HG03060 (cell line): ENCODE results near the gene FOXA1.

ENCODE experiments used
- ATAC-seq: cut with Tn5 transposase; IDR thresholded peaks from one replicate; pipeline ENCODE4 v1.9.1; 2021; ENCODE audit warnings: low read depth, moderate number of reproducible peaks; ENCODE audit not compliant: unreplicated experiment

Gene FOXA1

GRCh38 chr14:37594971-37595808 lies at the start of gene FOXA1, which contains the start of gene TTC6:
FOXA1 (minus strand) TSS chr14:37595249; CDS start chr14:37594972, 277 bp downstream.
TTC6 (plus strand) TSS chr14:37595629; CDS start chr14:37622065, 26,436 bp downstream.
- ATAC-seq: no peak

GRCh38 chr14:37643701-37644100 lies 48.7 kb upstream of the FOXA1 start:
- no peak for ATAC-seq

- no peak for ATAC-seq
Measured at GRCh38 chr14:37642125-37642524, 47.1 kb upstream of the FOXA1 start.

- no peak for ATAC-seq
Measured at GRCh38 chr14:37641117-37641516, 46.1 kb upstream of the FOXA1 start.

GRCh38 chr14:37638599-37638998 lies 43.5 kb upstream of the FOXA1 start:
- ATAC-seq: no peak

GRCh38 chr14:37637341-37637740 lies 42.3 kb upstream of the FOXA1 start:
- no peak for ATAC-seq

- ATAC-seq: no peak
Measured at GRCh38 chr14:37625597-37626595, 30.8 kb upstream of the FOXA1 start.

GRCh38 chr14:37623971-37624370 lies 28.9 kb upstream of the FOXA1 start:
- no peak for ATAC-seq

- no peak for ATAC-seq
Measured at GRCh38 chr14:37623426-37623951, 28.4 kb upstream of the FOXA1 start.

GRCh38 chr14:37622231-37622923 lies 27.3 kb upstream of the FOXA1 start:
- ATAC-seq: no peak

GRCh38 chr14:37620856-37621255 lies 25.8 kb upstream of the FOXA1 start:
- no peak for ATAC-seq

GRCh38 chr14:37618498-37619028 lies 23.5 kb upstream of the FOXA1 start:
- no peak for ATAC-seq

GRCh38 chr14:37617864-37618365 lies 22.9 kb upstream of the FOXA1 start:
- no peak for ATAC-seq

GRCh38 chr14:37616853-37617252 lies 21.8 kb upstream of the FOXA1 start:
- no peak for ATAC-seq

- no peak for ATAC-seq
Measured at GRCh38 chr14:37615582-37616289, 20.7 kb upstream of the FOXA1 start.

- no peak for ATAC-seq
Measured at GRCh38 chr14:37610945-37611523, 16.0 kb upstream of the FOXA1 start.

- no peak for ATAC-seq
Measured at GRCh38 chr14:37608649-37609048, 13.6 kb upstream of the FOXA1 start.

GRCh38 chr14:37606678-37607077 lies 11.6 kb upstream of the FOXA1 start:
- no peak for ATAC-seq
